ENCODE results near the gene NUDT3. TPM values are rescaled to one million over a fixed set of nuclear protein-coding genes. Genes with fewer than 3 reads are reported as not detected.
A peak's percentile ranks its signal among the peaks of the same experiment; 100 is the strongest.

Gene NUDT3
- total RNA-seq, 1 donor from 2014 or later: 38.2 TPM

- DNase-seq (ENCODE audit: low spot score): peak; percentile 78
- intact Hi-C loops (cut with DNase I): no loop called here
Observed at GRCh38 chr6:34237722-34238584, 154.5 kb downstream of the NUDT3 start.

GRCh38 chr6:34237316-34237721 lies 155.2 kb downstream of the NUDT3 start:
- DNase-seq (ENCODE audit: low spot score): no peak
- intact Hi-C loops (cut with DNase I): no loop called here

- intact Hi-C loops (cut with DNase I): no loop called here
Observed at GRCh38 chr6:34236443-34237315, 155.8 kb downstream of the NUDT3 start, which contains the start of gene HMGA1. TSS of gene HMGA1 (plus strand) at chr6:34236873. CDS start at chr6:34240781, 3,908 bp downstream.

GRCh38 chr6:34236131-34236442 lies 156.4 kb downstream of the NUDT3 start:
- intact Hi-C loops (cut with DNase I): no loop called here
- no peak for DNase-seq (ENCODE audit: low spot score)

More at GRCh38 chr6:34236443-34237315, 155.8 kb downstream of the NUDT3 start, which contains the start of gene HMGA1:
- DNase-seq (ENCODE audit: low spot score): peak; percentile 95

GRCh38 chr6:34235307-34236130 lies 156.9 kb downstream of the NUDT3 start:
- no peak for DNase-seq (ENCODE audit: low spot score)
- intact Hi-C loops (cut with DNase I): no loop called here

GRCh38 chr6:34234667-34235306 lies 157.7 kb downstream of the NUDT3 start:
- intact Hi-C loops (cut with DNase I): no loop called here
- no peak for DNase-seq (ENCODE audit: low spot score)

- peak; percentile 47 for DNase-seq (ENCODE audit: low spot score)
- intact Hi-C loops (cut with DNase I): no loop called here
Observed at GRCh38 chr6:34233867-34234266, 158.6 kb downstream of the NUDT3 start.

GRCh38 chr6:34232901-34233300 lies 159.6 kb downstream of the NUDT3 start:
- intact Hi-C loops (cut with DNase I): no loop called here
- DNase-seq (ENCODE audit: low spot score): no peak

GRCh38 chr6:34231566-34232336 lies 160.7 kb downstream of the NUDT3 start:
- peak; percentile 50 for DNase-seq (ENCODE audit: low spot score)
- intact Hi-C loops (cut with DNase I): no loop called here

- intact Hi-C loops (cut with DNase I): no loop called here
- peak; percentile 29 for DNase-seq (ENCODE audit: low spot score)
Observed at GRCh38 chr6:34230653-34231371, 161.7 kb downstream of the NUDT3 start.

GRCh38 chr6:34229877-34230276 lies 162.6 kb downstream of the NUDT3 start:
- intact Hi-C loops (cut with DNase I): no loop called here
- DNase-seq (ENCODE audit: low spot score): no peak

Small RNA genes lying within 50 kb of the gene (microRNA-seq; reads per million reads assigned to microRNA genes)
- gene MIR6835: not detected

Other genes starting within 250 kb of the NUDT3 start
- not detected for gene GRM4, start 246.6 kb downstream of the NUDT3 start, total RNA-seq
- gene HMGA1, start 155.8 kb downstream of the NUDT3 start, total RNA-seq: 36.4 TPM
- 27.1 TPM for gene SMIM29, start 143.7 kb downstream of the NUDT3 start, total RNA-seq
- 542 TPM for gene RPS10, start 33.4 kb upstream of the NUDT3 start, total RNA-seq
- gene PACSIN1, start 73.4 kb upstream of the NUDT3 start, total RNA-seq: 10.3 TPM
- 0.19 TPM for gene SPDEF, start 163.7 kb upstream of the NUDT3 start, total RNA-seq